Measurements from ENCODE around the gene MYH10.

Gene MYH10

DNA sequence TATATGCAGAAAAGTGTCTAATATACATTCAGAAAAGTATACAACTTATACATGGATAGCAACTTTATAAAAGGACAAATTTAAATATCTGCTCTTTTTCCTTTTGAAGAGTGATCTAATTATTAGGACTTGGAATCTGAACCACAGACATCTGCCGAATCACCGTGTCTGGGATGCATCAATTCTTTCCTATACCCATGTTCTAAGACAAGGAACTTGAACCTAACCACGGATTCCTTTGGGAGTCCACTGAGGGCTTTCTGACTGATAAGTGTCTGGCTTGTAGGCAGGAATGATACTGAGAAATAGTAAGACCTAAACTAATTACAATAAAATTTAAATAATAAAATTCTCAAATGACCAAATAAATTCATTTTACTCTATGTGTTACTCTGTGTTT, 140.7 kb downstream of the MYH10 start:
- DNase-seq: no peak

DNA sequence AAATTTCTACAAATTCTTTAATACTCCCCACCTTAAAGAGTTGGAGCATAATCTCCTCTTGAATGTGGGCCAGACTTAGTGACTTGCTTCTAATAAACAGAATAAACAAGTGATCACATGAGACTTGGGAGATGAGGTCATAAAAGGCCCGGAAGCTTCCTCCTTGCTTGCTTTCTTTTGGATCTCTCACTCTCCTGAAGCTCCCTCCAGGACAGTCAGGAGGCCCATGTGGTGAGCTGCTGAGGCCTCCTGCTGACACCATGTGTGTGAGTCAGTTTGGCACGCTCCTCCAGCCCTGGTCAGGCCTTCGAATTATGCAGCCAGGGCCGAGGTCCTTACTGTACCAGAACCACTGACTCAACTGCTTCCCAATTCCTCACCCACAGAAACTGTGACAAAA, 141.6 kb downstream of the MYH10 start:
- no peak for DNase-seq

DNA sequence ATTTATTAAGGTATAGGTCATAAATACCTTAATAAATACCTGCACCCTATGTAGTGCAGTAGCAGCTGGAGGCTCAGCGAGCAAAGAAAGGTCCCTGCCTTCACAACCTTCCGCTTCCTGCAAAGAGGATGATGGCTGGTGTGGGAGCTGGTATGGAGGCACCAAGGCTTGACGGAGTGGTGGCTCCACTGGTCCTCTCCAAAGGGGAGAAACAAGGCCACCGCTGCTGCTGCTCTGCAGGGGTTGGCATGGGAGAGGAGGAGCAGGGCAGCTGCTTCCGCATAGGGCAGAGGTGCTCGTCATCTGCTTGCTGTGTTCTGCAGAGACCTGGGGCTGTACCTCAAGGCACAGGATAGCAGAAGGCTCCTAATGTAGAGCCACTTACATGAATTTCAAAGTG, 142.0 kb downstream of the MYH10 start:
- no peak for DNase-seq

GRCh38 chr17:8487743-8488142, 142.8 kb downstream of the MYH10 start:
- DNase-seq: no peak

GRCh38 chr17:8487130-8487645, 143.3 kb downstream of the MYH10 start:
- no peak for DNase-seq

GRCh38 chr17:8485491-8485890, 145.0 kb downstream of the MYH10 start:
- no peak for DNase-seq

DNA sequence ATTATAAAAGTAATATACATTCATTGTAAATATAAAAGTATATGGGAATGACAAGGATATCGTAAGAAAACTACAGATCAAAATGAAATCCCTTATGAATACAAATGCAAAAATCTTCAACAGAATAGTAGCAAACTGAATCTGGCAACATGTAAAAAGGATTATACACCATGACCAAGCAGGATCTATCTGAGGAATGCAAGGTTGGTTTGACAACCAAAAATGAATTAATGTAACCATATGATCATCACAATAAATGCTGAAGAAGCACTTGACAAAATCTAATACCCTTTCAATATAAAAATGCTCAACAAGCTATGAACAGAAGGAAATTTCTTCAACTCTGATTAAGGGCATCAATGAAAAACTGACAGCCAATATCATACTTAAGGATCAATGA, 146.1 kb downstream of the MYH10 start:
- no peak for DNase-seq

GRCh38 chr17:8482546-8482945, 148.0 kb downstream of the MYH10 start:
- no peak for DNase-seq

DNA sequence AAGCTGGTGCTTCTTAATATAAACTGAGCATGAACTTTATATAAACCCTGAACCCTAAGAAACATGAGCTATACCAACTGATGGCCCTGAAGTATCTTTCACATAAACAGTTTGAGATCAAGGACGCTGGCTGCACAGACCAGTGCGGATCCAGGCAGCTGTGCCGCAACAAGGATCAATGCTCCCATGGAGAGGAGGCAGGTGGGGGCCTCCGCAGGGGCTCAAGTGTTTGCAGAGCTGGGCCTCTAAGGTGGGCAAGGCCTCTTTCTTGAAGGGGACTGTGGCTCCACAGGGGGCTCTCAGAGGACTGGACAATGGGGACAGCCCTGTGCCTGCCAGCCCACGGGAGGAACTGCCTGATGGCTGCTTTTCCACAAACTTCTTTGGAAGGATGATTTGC, 148.8 kb downstream of the MYH10 start:
- DNase-seq: no peak

DNA sequence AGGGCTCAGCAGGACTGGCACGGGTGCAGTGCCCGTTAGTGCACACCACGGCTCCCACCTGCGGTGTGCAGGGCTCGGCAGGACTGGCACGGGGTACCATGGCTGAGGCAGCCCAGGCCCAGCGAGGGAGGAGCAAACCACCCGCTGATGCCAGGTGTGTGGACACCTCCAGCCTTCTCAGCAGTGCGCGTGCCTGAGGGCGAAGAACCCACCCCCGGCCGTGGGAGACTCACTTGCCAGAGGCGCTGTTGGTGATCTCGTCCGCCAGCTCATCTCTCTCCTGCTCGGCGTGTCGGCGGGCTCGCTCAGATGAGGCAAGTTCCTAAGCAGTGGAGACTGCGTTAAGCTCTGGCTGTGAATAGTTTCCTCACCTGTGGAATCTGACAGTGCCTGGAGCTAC, 149.4 kb downstream of the MYH10 start:
- DNase-seq: no peak

- DNase-seq: no peak
Measured at GRCh38 chr17:8480011-8480976, 150.2 kb downstream of the MYH10 start.

GRCh38 chr17:8479431-8479947, 151.0 kb downstream of the MYH10 start:
- DNase-seq: no peak

DNA sequence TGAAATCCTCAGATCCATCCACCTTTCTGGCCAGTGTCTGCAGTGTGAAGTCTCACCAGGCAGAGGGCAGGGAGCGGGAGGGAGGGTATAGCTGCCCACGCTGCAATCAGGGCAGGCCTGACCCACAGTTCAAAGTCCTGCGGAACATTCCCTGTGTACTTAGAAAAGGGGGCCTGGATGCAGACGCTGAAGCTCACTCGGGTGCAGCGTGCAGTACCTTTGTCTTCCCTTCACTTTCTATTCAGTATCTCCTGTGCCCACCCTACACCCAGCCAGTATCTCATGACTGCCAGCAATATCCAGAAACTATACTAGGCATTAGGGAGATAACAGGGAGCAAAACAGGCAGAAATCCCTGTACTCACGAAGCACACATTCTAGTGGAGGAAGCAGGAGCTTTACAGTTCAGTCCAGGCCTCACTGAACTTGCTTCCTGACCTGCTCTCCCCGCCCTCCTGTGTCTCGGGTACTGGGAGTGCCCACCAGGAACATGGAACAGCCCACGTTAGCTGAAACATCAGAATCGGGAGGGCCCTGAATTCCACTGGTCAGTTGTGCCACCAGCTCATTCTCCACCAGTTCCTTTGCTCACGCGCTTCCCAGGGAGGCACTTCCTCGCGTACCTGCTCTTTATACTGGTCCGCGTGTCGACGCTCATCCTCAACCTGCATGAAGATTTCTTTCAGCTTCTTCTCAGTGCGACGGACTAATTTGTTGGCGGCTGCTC, 152.6 kb downstream of the MYH10 start:
- no peak for DNase-seq

DNA sequence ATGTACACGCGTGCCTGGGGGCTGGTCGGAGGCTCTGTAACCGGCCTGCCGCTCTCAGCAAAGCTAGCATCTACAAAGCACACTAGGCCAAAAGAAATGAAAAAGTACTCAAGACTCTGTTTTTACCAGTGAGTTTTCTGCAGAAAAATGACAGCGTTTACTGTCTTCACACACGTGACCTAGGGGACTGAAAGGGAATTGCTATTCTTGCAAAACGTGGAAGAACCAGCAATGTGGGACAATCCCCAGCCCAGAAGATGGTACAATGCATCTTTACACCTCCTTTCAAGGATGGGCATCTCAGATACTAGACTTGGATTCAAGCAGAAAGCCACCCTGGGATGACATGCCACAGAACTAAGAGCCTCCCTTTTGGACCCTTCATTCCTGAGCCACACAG, 153.4 kb downstream of the MYH10 start:
- DNase-seq: no peak

- DNase-seq: no peak
Measured at GRCh38 chr17:8476741-8477140, 153.8 kb downstream of the MYH10 start.

DNA sequence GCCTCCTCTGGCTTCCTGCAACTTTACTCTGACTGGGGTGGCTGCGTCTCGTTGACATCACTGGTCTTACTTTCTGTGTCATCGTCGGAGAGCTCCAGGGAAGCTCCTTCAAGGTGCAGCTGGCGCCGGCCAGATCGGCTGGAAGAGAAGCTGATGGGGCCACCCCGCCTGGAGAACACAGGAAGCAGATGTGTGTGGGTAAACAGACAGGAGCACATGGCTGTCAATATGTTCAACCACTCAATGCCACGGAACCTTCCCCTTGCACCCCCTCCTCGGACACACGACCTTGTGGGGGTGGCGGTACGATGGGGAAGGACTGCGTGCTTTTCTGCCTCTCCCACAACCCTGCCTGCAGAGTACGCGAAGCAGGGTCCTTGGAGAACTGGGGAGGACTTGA, 154.7 kb downstream of the MYH10 start:
- DNase-seq: no peak

DNA sequence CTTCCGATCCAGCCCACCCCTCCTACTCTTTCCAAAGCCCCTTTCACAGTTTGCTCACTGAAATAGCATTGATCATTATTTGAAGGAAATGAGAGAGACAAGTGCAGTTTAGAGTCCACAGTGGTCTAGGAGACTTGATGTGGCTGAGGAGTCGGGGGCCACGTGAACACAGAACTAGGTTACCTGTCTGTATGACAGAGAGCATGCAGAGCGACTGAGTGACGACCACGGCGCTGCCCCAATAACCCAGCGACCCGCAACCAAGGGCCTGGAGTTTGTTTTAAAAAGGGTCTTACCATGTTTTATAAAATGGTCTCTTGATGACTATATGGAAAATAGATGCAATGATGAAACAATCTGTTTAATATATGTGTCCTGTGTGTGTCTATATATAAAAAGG, 155.3 kb downstream of the MYH10 start:
- DNase-seq: no peak

DNA sequence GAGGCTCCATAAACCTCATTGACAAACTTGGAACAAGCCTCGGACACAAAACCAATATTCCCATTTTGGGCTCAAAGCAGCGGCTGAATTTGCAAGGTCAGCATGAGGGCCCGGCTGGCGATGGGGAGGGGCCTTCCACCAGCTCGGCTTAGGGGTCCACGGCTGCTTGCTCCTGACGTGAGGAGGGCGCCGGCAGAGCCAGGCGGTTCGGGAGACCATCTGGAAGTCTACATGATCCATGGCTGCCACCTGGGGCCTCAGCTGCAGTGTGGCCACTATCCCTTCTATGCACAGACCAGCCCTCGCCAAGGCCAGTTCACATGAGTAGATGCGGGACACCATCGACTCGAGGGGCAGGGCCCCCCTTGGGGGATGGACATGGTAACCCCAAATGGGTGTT, 155.7 kb downstream of the MYH10 start:
- DNase-seq: no peak

DNA sequence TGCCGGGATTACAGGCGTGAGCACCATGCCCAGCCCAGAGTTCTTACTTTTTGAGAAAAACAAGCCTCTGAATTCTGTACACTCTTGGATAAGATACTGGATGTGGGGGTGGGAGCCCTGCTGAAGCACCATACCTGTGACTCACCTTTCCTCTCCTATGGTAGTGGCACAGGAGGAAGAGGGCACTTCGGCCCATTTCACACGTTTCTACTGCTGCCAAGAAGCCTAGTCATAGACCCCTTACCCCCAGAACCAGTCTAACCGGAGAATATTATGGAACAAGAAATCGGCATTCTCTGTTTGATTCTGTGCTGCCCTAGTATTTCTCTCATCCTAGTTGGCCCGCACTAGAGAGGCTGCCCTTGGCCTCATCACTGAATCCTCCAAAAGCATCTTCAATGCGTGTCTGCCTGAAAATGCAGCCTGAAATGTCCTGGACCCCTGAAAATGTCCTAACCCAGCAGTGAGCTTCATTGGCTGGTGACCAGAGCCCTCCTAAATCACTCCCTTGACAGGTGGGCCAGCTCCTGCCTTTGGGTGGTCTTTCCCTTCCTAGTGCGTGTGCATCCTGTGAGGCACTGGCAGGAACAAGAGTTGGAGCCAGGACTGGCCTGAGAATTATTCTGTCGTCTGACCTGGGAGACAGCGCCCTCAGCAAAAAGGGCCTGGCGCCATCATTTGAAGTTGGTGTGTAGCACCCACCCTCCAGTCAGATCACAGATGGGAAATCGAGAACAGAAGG, 156.9 kb downstream of the MYH10 start:
- DNase-seq: no peak

DNA sequence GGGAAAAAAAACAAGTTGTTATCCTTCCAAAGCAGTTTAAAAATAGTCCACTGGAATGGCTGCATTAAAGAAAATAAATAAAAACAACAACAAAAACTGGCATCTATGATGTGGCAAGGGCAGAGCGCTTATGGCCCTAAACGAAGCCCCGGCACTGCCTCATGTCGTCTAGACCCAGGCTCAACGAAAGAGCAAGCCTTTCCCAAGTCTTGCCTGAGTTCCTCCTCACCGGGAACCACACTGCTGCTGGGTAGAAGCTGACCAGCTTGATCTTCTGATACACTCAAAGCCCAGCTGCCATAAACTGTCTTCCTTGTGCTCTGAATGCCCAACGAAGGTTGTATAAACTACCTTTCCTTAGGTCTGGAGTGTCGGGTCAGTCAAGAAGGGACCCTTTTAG, 157.9 kb downstream of the MYH10 start:
- no peak for DNase-seq

DNA sequence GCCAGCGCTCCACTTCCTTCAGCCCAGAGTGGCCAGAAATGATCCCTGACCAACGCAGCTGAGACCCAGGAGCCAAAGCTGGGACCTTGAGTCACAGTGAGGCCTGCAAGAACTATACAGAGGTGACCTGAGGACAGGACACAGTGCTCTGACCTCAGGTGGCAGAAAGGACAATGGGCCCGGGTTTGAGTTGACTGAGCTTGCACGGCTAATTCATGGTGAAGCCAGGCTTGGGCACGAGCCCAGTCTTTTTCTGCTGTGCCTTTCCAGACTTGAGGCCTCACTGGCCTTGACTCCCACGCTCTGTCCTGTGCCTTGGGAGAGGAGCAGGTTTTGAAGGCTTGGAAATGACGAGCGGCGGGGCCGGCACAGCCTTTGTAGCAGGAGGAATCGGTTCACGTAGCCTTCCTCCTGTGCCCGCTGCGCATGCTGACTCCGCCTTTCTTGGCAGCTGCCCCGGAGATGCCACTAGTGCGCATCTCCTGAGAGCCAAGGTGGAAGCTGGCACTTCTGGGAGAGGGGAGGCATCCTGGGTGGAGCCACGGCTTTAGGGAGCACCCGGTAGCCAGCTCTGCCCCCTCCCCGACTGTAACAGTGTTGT, 160.0 kb downstream of the MYH10 start:
- no peak for DNase-seq

DNA sequence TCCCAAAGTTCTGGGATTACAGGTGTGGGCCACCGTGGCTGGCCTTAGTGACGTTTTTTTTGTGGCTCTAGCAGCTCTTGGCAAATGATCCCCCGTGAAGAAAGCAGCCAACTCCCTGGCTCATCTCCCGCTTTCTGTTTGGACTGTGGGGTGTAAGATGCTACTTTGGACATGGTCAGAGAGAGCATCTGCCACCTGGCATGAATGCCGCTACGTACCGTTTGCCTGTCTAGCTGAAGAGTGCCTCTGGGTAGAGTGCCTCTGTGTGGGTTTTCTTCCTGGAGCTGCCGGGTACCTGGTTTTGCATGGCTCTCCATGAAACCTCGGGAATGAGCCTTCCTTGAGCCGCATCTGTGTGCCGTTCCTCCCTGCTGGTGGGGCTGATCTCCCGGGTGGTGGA, 160.6 kb downstream of the MYH10 start:
- DNase-seq: no peak

GRCh38 chr17:8468980-8469379, 161.5 kb downstream of the MYH10 start:
- DNase-seq: no peak
